OCI-LY3 (cell line): ENCODE results near the gene AFAP1.

Experiments
- H2AFZ ChIP-seq: fragments of 200-600, 300-600 bp; shearing (Covaris generic); 2 replicates; pipeline ENCODE4 v1.6.0; 2014; ENCODE audit warnings: antibody characterized with exemption, low read depth, low read length
- H3K27ac ChIP-seq: fragments of 200-600, 300-600 bp; sonication (generic); 2 replicates; pipeline ENCODE4 v1.5.1; 2014; ENCODE audit warnings: mild to moderate bottlenecking, low read length, moderate library complexity, mixed read lengths
- H3K27me3 ChIP-seq: fragments of 200-600, 300-600 bp; sonication (generic); 2 replicates; pipeline ENCODE4 v1.6.1; 2014; ENCODE audit warnings: low read depth, low read length, mixed read lengths
- H3K36me3 ChIP-seq: fragments of 200-600, 300-600 bp; sonication (generic); replicated peaks from 2 replicates; pipeline ENCODE3; 2014; ENCODE audit warnings: low read depth, low read length, mixed read lengths
- H3K4me1 ChIP-seq: fragments of 300-600, 200-600 bp; sonication (generic); 2 replicates; pipeline ENCODE4 v1.6.1; 2014; ENCODE audit warnings: low read length, mixed read lengths
- H3K4me2 ChIP-seq: fragments of 200-600, 300-600 bp; sonication (generic); 2 replicates; pipeline ENCODE4 v1.6.1; 2014; ENCODE audit warnings: low read length, mixed read lengths
- H3K4me3 ChIP-seq: fragments of 300-600, 200-600 bp; sonication (generic); 2 replicates; pipeline ENCODE4 v1.5.1; 2014; ENCODE audit warnings: antibody characterized with exemption, mild to moderate bottlenecking, low read length, moderate library complexity
- H3K79me2 ChIP-seq: fragments of 300-600, 200-600 bp; shearing (Covaris generic); 2 replicates; pipeline ENCODE4 v1.6.1; 2014; ENCODE audit warnings: mild to moderate bottlenecking, low read length, mixed read lengths
- H3K9ac ChIP-seq: fragments of 300-600, 200-600 bp; shearing (Covaris generic); 2 replicates; pipeline ENCODE4 v1.6.0; 2014; ENCODE audit warnings: mild to moderate bottlenecking, low read length, moderate library complexity
- H3K9me3 ChIP-seq: fragments of 200-600, 300-600 bp; shearing (Covaris generic); 2 replicates; pipeline ENCODE4 v1.6.1; 2014; ENCODE audit warnings: low read length, mixed read lengths; ENCODE audit not compliant: insufficient read depth
- H4K20me1 ChIP-seq: fragments of 200-600, 300-600 bp; sonication (generic); 2 replicates; pipeline ENCODE4 v1.6.1; 2016; ENCODE audit warnings: low read length, mixed read lengths; ENCODE audit not compliant: insufficient read depth
- EZH2phosphoT487 ChIP-seq: fragments of 200-600 bp; shearing (Covaris generic); IDR thresholded peaks from 2 replicates; pipeline ENCODE4 v1.6.1; 2018; ENCODE audit warnings: antibody characterized with exemption, mixed run types, low read depth
- TF ChIP-seq, protein P1 (sequence below): fragments of 200-600, 300-600 bp; sonication (generic); IDR thresholded peaks from 2 replicates; pipeline ENCODE4 v1.5.1; 2014; ENCODE audit warnings: antibody characterized with exemption, low read length, low read depth

AFAP1 gene

DNA sequence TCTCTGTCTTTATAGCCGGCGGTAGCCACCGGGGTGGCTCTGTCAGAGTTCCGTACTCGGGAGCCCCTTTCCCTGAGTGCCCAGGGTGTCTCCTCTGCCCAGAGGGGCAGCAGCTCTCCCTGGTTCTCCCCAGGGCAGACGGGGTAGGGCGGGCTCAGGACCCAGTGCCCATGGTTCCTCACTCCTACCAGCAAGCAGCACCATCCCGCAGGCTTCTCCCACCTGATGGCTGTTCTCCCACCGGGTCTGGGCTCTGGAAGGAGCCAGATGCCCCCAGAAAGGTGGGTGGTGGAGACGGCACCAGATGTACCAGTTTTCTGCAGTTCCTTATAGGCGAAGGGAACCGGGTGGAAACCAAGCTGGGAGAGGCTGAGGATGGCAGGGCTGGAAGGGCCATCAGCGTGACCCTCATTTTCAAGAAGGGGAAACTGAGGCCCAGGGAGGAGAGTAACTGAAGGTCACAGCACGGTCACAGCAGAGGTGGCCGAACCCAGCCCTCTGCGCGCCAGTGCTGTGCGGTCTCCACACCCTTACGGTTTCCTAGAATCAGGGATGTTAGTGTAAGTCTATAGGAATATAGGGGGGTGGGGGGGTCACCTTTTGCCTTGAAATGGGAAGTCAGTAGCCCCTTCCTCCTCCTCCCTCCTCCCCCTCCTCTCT, 198.7 kb downstream of the AFAP1 start:
- Histone ChIP-seq H3K36me3 (no peaks in the 10 kb centered on the region), H3K79me2 (no peaks in the 10 kb centered on the region), H4K20me1 (no peaks in the 10 kb centered on the region), H3K4me2 (no peak overlapping the region), H3K4me1 (peaks cover 14% of the 10 kb centered on the region), H2AFZ (no peak overlapping the region), H3K9me3 (no peaks in the 10 kb centered on the region), H3K27ac (no peak overlapping the region), H3K4me3 (no peak overlapping the region), H3K9ac (no peak overlapping the region), H3K27me3 (no peaks in the 10 kb centered on the region)
- no peak for TF ChIP-seq EZH2phosphoT487
- TF ChIP-seq, protein P1, sequence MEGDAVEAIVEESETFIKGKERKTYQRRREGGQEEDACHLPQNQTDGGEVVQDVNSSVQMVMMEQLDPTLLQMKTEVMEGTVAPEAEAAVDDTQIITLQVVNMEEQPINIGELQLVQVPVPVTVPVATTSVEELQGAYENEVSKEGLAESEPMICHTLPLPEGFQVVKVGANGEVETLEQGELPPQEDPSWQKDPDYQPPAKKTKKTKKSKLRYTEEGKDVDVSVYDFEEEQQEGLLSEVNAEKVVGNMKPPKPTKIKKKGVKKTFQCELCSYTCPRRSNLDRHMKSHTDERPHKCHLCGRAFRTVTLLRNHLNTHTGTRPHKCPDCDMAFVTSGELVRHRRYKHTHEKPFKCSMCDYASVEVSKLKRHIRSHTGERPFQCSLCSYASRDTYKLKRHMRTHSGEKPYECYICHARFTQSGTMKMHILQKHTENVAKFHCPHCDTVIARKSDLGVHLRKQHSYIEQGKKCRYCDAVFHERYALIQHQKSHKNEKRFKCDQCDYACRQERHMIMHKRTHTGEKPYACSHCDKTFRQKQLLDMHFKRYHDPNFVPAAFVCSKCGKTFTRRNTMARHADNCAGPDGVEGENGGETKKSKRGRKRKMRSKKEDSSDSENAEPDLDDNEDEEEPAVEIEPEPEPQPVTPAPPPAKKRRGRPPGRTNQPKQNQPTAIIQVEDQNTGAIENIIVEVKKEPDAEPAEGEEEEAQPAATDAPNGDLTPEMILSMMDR = no peak

DNA sequence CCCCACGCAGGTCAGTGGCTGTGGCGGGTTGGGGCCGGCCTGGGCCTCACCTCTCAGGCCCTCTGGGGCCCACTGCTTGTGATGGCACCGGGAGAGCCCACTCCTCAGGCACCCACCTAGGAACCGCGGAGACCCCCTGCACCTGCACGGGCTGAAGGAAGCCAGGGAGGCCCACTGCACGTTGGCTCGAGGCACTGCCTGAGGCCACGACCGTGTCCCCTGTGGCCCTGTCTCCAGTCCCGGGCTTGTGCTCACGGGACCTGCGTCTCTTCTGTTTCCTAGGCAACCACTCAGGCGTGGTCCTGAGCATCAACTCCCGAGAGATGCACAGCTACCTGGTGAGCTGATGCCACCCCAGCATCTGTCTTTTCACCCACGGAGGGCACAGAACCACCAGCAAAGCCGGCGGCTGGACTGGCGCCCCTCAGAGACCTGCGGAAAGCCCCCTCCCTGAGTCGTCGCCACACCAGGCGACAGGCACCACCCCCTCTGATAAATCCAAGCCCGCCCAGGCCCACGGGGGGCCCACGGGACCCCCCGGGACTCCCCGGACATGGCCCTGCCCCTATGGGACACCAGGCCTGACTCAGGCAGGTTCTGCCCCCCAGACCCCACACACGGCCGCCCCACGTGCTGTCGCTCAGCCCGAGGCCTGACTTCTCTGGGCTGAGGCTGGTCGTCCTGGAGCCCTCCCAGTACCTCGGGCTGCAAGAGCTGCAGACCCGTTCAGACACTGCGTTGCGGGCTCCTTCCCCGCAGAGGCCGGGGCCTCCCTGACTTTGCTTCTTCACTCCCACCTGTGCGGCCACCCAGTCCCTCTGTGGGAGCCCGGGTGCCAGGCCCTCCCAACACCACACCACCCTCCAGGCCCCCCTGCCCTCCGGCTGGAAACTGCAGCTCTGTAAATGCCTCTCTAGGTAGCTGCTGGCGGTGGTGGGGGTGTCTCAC, 199.5 kb downstream of the AFAP1 start:
- Histone ChIP-seq H3K4me1 (peaks cover 14% of the 10 kb centered on the region), H3K27me3 (no peaks in the 10 kb centered on the region), H3K79me2 (no peaks in the 10 kb centered on the region), H3K4me3 (no peak overlapping the region), H2AFZ (no peak overlapping the region), H3K36me3 (no peaks in the 10 kb centered on the region), H3K27ac (no peak overlapping the region), H3K9me3 (no peaks in the 10 kb centered on the region), H3K4me2 (no peak overlapping the region), H4K20me1 (no peaks in the 10 kb centered on the region), H3K9ac (no peak overlapping the region)
- TF ChIP-seq, protein P1 = no peak
- no peak for TF ChIP-seq EZH2phosphoT487

DNA sequence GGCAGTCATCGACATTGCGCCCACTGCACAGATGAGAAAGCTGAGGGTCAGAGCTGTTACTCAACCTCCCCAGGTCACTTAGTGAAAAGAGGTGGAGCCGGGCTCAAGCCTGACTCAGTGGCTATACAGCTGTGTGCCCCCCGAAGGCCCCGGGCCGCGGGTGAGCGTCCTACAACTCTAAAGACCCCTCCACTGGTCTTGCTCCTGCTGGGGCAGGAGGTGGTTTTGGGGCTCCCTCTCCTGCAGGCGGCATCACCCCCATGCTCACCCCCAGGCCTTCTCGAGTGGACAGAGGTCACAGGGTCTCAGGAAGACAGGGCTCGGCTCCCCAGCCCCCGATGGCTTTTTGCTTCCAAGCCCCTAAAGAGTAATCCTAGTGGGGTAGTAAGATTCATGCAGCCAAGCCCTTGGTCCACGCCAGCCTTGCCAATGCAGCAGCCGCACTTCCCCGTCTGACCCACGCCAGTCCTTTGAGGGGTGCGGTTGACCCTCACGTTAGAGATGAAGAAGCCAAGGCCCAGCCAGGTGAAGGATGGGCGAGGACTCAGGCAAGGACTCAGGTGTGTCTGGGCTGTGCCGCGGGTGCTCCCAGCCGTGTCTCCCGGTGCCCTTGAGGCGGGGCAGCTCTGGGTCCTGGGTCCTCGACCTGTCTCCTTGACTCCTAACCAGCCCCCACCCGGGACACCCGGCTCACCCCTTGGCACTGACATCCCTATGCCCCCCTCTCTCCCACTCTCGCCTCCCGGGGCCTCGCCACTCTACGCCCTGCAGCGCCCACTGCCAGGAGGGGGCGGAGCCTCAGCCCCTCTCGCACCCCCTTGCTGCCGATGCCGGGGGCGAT, 200.4 kb downstream of the AFAP1 start:
- Histone ChIP-seq H3K27ac (no peak overlapping the region), H3K4me3 (no peak overlapping the region), H4K20me1 (no peaks in the 10 kb centered on the region), H3K4me1 (peaks cover 8% of the 10 kb centered on the region), H3K27me3 (no peaks in the 10 kb centered on the region), H3K4me2 (no peak overlapping the region), H3K9me3 (no peaks in the 10 kb centered on the region), H2AFZ (no peak overlapping the region), H3K79me2 (no peaks in the 10 kb centered on the region), H3K36me3 (no peaks in the 10 kb centered on the region), H3K9ac (no peak overlapping the region)
- TF ChIP-seq EZH2phosphoT487 = no peak

DNA sequence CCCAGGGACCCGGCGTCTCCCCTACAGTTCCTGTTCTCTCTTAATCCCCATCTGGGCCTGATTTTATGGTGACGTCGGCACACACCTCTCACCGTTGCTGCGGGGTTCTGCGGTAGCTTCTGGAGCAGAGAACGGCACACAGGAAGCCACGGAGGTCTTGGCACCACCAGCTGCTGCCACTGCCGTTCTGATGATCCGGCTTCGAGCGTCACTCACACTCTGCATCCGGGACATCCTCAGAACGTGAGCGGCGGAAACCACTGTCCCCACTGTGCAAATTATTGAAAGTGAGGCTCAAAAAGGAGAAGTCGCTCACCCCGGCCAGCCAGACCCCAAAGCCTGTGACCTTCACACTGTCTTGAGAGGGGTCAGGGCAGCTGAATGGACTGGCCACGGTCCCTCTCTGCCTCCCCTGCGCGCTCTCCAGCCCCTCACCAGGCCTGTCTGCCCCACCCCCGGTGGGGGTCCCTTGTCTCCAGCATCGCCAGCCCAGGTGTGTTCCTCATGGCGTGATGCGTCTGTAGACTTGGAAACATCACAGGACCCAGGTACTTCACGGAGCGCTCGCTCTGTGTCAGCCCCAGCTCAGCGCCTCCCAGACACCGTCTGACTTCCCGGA, 201.1 kb downstream of the AFAP1 start:
- Histone ChIP-seq H3K36me3 (no peaks in the 10 kb centered on the region), H3K4me2 (no peak overlapping the region)

More for the DNA sequence above, 201.1 kb downstream of the AFAP1 start:
- H3K4me3 ChIP-seq = no peak overlapping the region
- no peak for TF ChIP-seq EZH2phosphoT487
- TF ChIP-seq, protein P1 = no peak
- no peak overlapping the region for H2AFZ ChIP-seq
- H4K20me1 ChIP-seq = no peaks in the 10 kb centered on the region
- H3K79me2 ChIP-seq = no peaks in the 10 kb centered on the region
- H3K27me3 ChIP-seq = no peaks in the 10 kb centered on the region
- no peaks in the 10 kb centered on the region for H3K9me3 ChIP-seq
- H3K4me1 ChIP-seq = peaks cover under 1% of the 10 kb centered on the region
- H3K27ac ChIP-seq = no peak overlapping the region
- H3K9ac ChIP-seq = no peak overlapping the region
